ENCODE data around the gene WDR45B. TPM values are rescaled to one million over a fixed set of nuclear protein-coding genes. Genes with fewer than 3 reads are reported as not detected.

The WDR45B gene
- polyA plus RNA-seq, 1 donor: 106 TPM

DNA sequence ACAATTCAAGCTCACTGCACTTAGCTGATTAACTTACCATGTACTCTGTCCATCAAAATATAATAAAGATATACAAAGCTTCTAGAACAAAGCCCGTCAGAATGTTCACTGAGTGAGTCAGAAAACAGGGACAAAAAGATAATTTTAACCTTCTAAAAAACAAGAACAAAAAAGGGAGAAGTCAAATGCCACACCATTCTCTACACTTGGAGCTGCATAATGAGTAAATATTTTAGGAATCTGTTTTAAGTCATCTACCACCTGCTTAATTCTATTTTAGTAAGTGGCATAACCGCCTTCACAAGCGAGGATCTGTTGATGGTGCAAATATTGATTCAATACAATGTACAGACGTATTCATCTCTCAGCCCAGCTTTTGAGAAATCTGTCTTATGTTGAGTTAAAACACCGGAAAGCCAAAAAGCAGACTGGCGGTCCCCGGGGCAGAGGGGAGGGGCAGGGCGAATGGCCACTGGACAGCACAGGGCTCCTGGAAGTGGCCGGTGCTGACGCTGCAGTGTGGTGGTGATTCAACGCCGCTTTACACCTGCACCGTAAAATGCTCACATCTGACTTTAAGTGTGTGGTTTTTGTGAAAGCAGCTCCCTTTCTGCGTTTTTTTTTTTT lies 30.1 kb upstream of the WDR45B start:
- no peak for DNase-seq

DNA sequence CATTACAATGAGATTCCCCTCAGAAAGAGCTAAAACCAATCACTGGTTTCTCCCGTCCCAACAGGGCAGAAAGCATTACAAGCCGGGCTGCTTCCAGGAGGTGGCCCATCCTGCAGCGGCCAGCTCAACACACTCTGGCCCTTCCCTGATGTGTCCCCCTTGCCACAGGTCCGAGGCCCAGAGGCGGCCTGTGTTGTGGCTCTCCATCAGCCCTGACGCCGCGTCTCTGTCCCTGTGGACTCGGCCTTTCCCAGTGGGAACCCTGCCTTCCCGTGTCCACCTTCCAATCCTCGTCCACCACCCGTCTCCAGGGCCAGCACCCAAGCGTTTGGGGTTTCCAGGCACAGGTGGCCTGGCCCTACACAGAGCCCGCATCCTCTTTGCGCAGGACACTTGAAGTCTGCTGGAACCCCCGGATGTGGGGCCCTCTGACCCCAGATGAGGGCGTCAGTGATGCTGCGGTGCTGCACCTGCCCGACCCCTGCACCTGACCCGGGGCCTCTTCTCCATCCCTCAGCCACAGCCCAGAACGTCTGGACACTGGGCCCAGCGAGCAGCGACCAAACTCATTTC lies 29.2 kb upstream of the WDR45B start:
- no peak for DNase-seq

DNA sequence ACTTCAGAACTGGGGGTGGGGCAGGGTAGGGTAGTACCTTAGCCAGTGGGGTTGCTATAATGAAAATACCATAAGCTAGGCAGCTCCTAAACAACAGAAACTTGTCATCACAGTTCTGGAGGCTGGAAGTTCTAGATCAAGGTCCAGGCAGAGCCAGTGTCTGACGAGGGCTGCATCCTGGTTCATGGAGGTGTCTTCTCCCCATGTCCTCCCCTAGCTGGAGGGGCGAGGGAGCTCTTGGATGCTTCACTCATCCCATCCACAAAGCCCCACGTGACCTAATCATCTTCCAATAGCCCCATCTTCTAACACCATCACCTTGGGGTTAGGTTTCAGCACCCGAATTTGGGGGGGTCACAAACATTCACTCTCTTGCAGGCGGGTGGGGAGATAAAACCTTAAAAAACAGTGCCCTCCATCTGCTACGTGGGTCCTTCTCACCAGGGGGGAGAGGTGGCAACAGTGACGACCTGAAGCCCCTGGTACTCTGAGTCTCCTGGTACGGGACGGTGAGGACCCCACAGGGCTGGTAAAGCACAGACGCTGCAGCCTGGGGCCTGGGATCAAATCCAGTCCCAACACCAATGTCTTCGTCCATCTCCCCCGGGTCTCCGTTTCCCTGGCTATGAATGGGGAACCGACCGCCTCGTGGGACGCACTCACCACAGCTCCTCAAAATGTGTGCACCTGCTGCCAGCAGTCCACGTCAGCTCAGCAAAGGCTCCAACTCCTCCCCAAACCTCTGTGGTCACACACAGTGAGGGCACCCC lies 27.4 kb upstream of the WDR45B start:
- DNase-seq: no peak

DNA sequence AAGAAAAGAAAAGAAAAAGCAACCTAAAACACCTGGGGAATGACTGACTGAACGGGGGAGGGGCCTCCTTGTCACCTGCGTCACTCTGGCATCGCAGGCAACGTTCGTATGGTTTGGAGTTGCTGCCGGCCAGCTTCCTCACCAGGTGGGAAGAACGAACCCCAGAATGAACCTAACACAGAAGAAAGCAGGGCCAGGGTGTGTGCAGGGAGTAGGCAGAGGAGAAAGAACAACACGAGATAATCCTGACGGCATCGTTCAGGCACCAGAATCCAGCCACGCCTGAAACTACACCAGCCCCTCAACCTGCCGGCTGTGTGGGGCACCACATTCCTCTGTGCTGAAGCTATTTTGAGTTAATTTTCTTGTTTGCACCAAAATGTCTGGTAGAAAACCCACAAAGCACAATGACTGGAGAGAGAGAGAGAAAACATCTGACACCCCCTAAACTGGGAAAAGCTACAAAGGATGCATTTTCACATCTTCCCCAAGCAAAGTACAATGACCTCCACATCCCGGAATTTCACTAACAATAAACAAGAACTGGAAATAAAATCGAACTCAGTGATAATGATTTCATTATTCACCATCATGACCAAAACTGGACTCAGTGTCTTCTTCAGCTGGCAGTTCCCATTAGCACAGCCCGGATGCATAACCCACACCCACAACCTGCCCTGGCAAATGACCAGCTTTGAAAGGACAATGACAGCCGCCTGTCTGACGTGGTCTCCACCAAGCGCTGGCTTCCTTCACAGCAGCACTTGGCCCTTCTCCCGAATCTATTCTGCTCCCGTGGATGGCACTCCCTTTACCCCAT lies 26.6 kb upstream of the WDR45B start:
- no peak for DNase-seq

- DNase-seq: no peak
These were observed 22.6 kb upstream of the WDR45B start for GRCh38 chr17:82670661-82671450.

DNA sequence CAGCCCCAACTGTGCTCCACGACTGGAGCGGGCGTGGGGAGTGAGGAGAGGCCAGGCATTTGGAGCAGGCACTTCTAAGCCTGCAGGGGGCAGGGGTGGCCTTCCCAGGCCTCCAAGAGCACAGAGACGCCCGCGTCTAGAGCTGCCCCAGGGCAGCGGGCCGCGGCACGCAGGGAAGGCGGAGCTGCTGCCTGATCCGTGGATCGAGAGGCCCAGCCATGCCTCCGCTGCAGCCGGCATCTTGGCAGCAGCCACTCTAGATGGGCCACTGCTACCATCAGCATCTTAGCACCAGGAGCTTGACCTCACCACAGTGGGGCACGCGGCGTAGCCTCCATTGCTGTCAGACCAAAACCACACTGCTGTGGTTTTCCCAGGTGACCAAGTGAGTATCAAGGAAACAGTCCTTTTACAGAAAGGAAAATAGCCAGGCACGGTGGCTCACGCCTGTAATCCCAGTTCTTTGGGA lies 20.4 kb upstream of the WDR45B start:
- DNase-seq: no peak

DNA sequence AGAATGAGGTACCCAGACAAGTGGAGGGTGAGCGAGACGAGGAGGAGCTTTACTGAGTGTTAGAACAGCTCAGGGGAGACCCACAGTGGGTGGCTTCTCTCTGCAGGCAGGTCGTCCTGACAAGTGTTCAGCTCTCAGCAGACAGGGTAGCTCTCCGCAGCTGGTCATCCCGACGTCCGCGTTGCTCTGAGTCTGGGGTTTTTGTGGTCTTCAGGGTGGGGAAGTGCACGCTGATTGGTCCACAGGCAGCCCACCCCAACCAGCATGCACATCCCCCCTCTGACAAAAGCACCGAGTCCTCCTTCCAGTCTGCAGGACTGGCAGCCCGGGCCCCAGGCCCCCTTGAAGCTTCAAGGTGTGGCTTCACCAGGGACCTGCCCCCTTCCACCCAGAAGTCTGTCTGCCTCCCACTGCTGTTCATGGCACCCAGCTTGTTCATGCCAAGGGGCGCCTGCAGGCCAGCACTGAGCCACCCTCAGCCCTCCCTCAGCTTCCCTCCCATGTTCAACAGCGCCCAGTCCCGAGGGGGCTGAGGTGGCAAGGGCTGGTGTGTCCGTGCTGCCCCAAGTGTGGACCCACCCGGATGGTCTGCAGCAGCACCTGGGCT lies 19.9 kb upstream of the WDR45B start:
- DNase-seq: no peak

- no peak for DNase-seq
These were observed 19.4 kb upstream of the WDR45B start for GRCh38 chr17:82667668-82668000.

DNA sequence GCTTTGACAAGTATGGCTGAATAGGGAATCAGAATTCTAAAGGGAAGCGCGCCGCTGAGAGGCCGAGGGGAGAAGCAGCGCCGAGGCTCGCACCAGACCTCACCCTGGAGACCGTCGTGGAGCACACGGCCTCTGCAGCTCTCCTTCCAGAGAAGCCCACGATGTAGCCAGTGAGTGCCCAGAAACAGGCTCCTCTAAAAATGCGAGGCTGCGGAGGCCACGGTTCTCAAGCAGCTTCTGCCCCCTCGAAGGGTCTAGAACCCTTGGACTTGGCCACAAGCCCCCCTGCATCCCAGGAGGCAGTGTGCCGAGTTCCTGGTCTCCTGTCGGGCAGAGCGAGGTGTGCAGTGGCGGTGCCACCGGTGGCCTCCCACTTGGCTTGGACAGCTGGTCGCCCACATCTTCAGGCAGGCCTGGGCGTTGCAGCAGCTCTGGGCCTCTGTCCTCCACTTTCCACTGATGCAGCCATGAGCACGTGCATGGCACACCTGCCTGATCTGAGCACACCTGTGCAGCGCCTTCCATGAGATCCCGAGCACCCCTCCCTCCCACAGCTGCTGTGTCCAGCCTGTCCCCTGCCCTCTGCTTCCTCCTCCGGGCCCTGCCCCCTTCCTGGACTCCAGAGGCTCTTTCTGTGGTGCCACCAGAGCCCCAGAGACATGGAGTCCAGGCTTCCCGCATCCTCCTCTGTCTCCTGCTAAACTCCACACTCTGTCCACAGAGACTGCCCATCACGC lies 18.9 kb upstream of the WDR45B start:
- no peak for DNase-seq

GRCh38 chr17:82665891-82666290 lies 17.6 kb upstream of the WDR45B start:
- no peak for DNase-seq

DNA sequence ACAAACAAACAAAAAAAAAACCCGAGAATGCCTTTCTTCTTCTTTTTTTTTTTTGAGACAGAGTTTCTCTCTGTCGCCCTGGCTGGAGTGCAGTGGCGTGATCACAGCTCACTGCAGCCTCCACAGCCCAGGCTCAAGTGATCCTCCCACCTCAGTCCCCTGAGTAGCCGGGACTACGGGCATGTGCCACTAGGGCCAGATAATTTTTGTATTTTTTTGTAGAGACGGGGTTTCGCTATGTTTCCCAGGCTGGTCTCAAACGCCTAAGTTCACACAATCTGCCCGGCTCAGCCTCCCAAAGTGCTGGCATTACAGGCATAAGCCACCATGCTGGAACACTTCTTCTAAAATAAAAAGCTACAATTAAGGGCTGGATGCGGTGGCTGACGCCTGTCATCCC lies 17.0 kb upstream of the WDR45B start:
- DNase-seq: no peak

DNA sequence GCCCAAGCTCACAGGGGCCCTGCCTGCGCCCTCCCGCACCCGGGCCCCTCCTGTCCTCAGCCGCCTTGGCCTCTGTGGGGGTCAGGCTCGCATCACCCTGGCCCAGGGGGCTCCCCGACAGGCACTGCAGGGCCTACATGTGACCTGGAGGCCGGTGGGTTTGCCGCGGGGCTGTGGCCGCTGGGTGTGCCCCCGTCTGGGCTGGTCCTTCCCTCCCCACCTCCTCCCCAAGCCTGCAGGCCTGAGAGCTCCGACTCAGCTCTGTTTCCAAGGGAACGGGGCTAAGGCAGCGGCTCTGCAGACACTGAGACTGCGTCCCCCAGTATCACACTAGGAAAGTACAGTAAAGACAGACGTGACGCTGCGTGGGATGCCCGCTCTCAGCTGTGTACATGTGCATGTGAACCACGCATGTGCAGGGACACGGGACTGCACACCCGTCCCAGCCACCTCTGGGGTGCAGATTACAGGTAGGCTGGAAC lies 16.5 kb upstream of the WDR45B start:
- no peak for DNase-seq

- no peak for DNase-seq
These were observed 16.0 kb upstream of the WDR45B start for GRCh38 chr17:82664276-82664575.

DNA sequence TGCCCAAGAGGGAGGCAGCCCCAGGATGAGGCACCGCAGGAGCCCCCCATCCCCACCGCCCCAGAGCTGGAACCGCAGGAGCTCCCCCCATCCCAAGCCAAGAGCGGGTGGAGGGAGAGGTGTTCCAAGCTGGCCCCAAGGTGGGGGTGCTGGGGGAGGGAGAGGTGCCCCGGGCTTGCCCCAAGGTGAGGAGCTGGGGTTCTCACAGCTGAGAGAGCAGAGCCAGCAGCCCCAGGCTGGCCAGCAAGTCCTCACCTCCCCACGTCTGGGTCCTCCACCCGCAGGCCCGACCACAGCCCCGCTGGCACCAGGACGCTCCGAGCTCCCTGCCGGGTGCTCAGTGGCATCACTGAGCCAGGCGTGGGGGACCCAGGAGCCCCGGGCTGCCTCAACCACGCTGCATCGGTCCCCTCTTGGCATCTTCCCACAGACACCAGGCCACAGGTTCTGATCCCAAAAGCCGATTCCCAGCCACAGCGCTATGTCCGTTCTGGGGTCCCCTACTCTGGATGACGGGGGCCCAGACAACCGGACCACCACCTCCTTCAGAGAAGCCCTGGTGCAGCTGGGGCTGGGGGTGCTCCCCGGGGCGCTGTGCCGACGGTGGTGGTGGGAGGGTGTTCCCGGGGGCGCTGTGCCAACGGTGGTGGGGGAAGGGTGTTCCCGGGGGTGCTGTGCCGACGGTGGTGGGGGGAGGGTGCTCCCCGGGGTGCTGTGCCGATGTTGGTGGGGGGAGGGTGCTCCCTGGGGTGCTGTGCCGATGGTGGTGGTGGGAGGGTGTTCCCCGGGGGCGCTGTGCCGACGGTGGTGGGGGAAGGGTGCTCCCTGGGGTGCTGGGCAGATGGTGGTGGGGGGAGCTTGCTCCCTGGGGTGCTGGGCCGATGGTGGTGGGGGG lies 15.4 kb upstream of the WDR45B start:
- no peak for DNase-seq

DNA sequence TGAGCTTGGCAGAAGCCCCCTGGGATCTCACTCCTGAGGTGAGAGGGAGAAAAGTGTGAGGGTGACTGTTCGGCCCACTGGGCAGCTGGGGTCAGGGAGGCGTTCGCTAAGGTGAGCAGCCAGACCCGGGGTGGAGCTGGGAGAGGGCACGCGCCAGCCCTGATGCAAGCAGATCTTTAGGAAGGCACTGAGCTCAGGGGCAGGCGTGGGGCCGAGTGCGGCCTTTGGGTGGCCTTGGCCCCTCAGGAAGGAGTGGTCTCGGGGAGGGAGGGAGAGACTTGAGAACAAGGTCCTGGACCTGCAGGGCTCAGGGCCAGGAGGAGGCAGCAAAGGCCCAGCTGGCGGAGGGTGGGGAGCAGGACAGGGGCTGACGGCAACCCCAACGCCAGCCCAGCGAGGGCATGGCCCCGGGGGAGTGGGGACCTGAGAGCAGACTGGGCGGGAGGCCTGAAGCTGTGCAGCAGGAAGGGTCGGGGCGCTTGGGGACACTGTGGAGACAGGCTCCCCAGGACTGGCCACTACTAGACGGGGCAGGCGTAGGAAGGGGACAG lies 14.5 kb upstream of the WDR45B start:
- DNase-seq: no peak

DNA sequence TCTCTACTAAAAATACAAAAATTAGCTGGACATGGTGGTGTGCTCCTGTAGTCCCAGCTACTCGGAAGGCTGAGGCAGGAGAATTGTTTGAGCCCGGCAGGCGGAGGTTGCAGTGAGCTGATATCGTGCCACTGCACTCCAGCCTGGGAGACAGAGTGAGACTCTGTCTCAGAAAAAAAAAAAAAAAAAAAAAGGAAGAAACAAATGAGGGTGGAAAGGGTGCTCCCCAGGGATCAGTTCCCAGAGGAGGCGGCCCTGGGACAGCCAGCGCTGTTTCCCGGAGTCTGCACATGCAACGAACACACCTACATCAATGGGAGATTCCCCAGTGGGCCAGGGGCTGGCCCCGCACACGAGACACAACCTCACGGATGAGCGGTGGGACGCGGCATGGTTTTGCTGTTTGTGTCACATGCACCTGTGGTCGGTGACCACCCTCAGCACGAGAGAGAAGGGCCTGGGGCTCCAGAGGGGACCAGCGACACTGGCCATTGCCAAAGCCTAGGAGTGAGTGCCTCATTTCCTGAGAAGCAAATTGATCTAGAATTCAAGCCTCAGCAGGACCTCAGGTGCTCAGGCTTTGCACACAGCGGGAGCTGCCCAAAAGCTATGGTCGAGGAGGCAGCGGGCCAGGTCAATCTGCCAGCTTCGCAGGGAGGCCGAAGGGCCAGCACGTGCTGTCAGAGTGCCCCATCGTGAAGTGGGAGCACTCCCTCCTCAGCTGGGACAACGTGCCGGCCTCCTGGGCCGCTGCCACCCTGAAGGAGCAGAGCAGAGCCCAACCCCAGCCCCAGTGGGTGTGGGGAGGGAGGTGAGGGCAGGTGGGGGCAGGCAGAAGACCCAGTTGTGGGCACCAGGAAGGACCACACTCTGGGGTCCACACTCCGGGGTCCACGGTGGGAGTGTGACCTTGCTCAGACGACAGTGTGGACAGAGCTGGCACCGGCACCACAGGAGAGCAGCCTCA lies 13.8 kb upstream of the WDR45B start:
- DNase-seq: no peak

DNA sequence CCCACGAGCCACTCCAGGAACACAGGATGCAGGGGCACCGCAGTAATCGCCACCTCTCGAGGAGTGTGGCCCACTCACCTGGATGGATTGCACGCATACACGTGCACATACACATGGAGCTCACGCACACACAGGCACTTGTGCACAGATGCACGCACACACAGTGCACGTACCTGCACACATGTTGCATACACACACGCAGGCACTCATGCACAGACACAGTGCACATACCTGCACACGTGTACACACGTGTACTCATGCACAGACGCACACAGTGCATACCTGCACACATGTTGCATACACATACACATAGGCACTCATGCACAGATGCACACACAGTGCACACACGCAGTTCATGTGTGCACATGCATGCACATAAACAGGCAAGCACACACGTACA lies 11.6 kb upstream of the WDR45B start:
- no peak for DNase-seq

DNA sequence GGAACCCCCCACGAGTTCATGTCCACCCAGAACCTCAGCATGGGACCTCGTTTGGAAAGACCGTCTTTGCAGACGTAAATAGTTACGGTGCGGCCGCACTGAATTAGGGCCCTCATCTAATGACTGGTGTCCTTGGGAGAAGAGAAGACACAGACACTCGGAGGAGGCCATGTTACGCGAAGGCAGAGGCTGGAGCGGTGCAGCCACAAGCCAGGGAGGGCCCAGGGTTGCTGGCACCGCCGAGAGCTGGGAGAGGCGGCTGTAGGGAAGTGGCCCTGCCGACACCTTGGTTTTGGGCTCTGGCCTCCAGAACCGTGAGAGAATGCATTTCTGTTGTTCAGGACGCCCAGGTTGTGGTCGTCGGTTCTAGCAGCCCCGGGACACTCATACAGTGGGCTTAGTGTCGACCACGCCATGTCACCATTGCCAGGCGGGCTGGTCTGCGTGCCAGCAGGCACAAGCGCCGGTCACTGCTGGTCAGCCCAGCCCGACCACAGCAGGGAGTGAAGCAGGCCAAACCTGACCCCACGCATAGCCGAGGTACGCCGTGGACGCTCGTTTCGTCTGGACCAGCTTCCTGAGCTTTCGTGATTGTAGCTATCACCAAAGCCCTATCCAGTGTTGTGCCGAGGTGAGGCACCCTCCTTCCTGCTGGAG lies 10.7 kb upstream of the WDR45B start:
- DNase-seq: no peak
